OCI-LY1 (cell line): Measurements from ENCODE around the gene COL6A2.
"Not testable (repeated sequence)": the region's sequence is repeated elsewhere in the genome, so short reads cannot be mapped to it uniquely, and the experiment has no call there.

Source experiments
- H2AFZ ChIP-seq: fragments of 200-600 bp; sonication (generic), shearing (Covaris generic); 2 replicates; pipeline ENCODE4 v1.6.0; 2014; ENCODE audit warnings: antibody characterized with exemption, mild to moderate bottlenecking, low read length
- H3F3A ChIP-seq: fragments of 200-600 bp; sonication (generic), shearing (Covaris generic); 2 replicates; pipeline ENCODE4 v1.6.0; 2014; ENCODE audit warnings: mild to moderate bottlenecking, antibody characterized with exemption, low read length, moderate library complexity; ENCODE audit not compliant: insufficient read depth
- H3K27ac ChIP-seq: fragments of 200-600 bp; sonication (generic); 2 replicates; pipeline ENCODE4 v1.5.1; 2014; ENCODE audit warnings: low read length, mixed run types, mild to moderate bottlenecking, low read depth; ENCODE audit not compliant: poor library complexity, severe bottlenecking
- H3K27me3 ChIP-seq: fragments of 200-600 bp; sonication (generic); 2 replicates; pipeline ENCODE4 v1.6.0; 2014; ENCODE audit warnings: antibody characterized with exemption, mild to moderate bottlenecking, low read length, moderate library complexity; ENCODE audit not compliant: insufficient read depth
- H3K36me3 ChIP-seq: fragments of 200-600 bp; sonication (generic); 2 replicates; pipeline ENCODE4 v1.6.1; 2014; ENCODE audit warnings: mild to moderate bottlenecking, antibody characterized with exemption, low read length, moderate library complexity, mixed read lengths; ENCODE audit not compliant: insufficient read depth
- H3K4me1 ChIP-seq: fragments of 200-600 bp; sonication (generic); 2 replicates; pipeline ENCODE4 v1.5.1; 2014; ENCODE audit warnings: mild to moderate bottlenecking, low read length, moderate library complexity; ENCODE audit not compliant: insufficient read depth, severe bottlenecking
- H3K4me2 ChIP-seq: fragments of 200-600 bp; sonication (generic), shearing (Covaris generic); 2 replicates; pipeline ENCODE4 v1.6.1; 2014; ENCODE audit warnings: low read length
- H3K4me3 ChIP-seq: fragments of 200-600 bp; sonication (generic); 2 replicates; pipeline ENCODE4 v1.5.1; 2014; ENCODE audit warnings: low read length, low read depth, mild to moderate bottlenecking, mixed read lengths; ENCODE audit not compliant: poor library complexity, severe bottlenecking
- H3K79me2 ChIP-seq: fragments of 200-600 bp; shearing (Covaris generic); 2 replicates; pipeline ENCODE4 v1.6.1; 2016; ENCODE audit warnings: mixed run types, low read length, mixed read lengths; ENCODE audit not compliant: insufficient read depth
- H3K9ac ChIP-seq: fragments of 200-600 bp; sonication (generic), shearing (Covaris generic); 2 replicates; pipeline ENCODE4 v1.6.1; 2014; ENCODE audit warnings: mild to moderate bottlenecking, low read length, mixed read lengths
- H3K9me2 ChIP-seq: fragments of 200-600 bp; sonication (generic), shearing (Covaris generic); 2 replicates; pipeline ENCODE4 v1.6.1; 2014; ENCODE audit warnings: low read depth, mild to moderate bottlenecking, low read length, mixed read lengths
- H3K9me3 ChIP-seq: fragments of 200-600 bp; shearing (Covaris generic); 2 replicates; pipeline ENCODE4 v1.6.1; 2014; ENCODE audit warnings: low read length, mixed read lengths
- H4K20me1 ChIP-seq: fragments of 200-600 bp; sonication (generic), shearing (Covaris generic); 2 replicates; pipeline ENCODE4 v1.6.0; 2016; ENCODE audit warnings: mild to moderate bottlenecking, low read length; ENCODE audit not compliant: insufficient read depth
- EZH2 ChIP-seq: fragments of 200-600 bp; sonication (generic), shearing (Covaris generic); IDR thresholded peaks from 2 replicates; pipeline ENCODE4 v1.8.0; 2017; ENCODE audit warnings: borderline replicate concordance, mixed run types, mild to moderate bottlenecking, antibody characterized with exemption, low read length, moderate library complexity, mixed read lengths
- TF ChIP-seq, protein P1 (sequence below): fragments of 200-600 bp; sonication (generic), shearing (Covaris generic); IDR thresholded peaks from 2 replicates; pipeline ENCODE4 v1.5.1; 2017; ENCODE audit warnings: mild to moderate bottlenecking, antibody characterized with exemption, low read length, moderate library complexity, mixed read lengths

COL6A2 gene

DNA sequence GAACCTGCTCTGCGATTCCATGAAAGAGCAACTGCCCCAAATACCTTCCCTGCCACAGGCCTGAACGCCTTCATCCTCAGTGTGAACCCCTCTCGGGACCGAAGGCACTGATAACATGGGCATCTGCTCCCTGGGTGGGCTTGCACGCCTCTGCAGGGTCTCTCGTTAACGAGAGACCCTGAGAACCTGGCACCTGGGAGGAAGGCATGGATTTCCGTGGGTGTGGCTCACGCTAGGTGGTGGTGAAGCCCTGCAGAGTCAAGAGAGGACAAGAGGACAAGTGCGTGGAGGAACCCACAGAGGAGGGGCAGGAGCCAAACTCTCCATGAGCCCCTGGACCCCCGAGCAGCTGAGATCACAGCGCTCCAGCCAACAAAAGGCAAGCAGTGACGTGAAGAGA, 26.8 kb upstream of the COL6A2 start:
- no peak overlapping the region for H3K4me2 ChIP-seq
- no peak overlapping the region for H2AFZ ChIP-seq
- H3K36me3 ChIP-seq = no peaks in the 10 kb centered on the region
- no peak overlapping the region for H3K27ac ChIP-seq
- H3K4me3 ChIP-seq = no peak overlapping the region
- no peaks in the 10 kb centered on the region for H3F3A ChIP-seq
- H3K9ac ChIP-seq = no peak overlapping the region
- H4K20me1 ChIP-seq = no peaks in the 10 kb centered on the region
- H3K9me3 ChIP-seq = no peaks in the 10 kb centered on the region
- no peaks in the 10 kb centered on the region for H3K4me1 ChIP-seq
- H3K79me2 ChIP-seq = no peaks in the 10 kb centered on the region
- H3K27me3 ChIP-seq = no peaks in the 10 kb centered on the region
- H3K9me2 ChIP-seq = no peaks in the 10 kb centered on the region
- TF ChIP-seq, protein P1, sequence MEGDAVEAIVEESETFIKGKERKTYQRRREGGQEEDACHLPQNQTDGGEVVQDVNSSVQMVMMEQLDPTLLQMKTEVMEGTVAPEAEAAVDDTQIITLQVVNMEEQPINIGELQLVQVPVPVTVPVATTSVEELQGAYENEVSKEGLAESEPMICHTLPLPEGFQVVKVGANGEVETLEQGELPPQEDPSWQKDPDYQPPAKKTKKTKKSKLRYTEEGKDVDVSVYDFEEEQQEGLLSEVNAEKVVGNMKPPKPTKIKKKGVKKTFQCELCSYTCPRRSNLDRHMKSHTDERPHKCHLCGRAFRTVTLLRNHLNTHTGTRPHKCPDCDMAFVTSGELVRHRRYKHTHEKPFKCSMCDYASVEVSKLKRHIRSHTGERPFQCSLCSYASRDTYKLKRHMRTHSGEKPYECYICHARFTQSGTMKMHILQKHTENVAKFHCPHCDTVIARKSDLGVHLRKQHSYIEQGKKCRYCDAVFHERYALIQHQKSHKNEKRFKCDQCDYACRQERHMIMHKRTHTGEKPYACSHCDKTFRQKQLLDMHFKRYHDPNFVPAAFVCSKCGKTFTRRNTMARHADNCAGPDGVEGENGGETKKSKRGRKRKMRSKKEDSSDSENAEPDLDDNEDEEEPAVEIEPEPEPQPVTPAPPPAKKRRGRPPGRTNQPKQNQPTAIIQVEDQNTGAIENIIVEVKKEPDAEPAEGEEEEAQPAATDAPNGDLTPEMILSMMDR = no peak
- no peak for TF ChIP-seq EZH2

DNA sequence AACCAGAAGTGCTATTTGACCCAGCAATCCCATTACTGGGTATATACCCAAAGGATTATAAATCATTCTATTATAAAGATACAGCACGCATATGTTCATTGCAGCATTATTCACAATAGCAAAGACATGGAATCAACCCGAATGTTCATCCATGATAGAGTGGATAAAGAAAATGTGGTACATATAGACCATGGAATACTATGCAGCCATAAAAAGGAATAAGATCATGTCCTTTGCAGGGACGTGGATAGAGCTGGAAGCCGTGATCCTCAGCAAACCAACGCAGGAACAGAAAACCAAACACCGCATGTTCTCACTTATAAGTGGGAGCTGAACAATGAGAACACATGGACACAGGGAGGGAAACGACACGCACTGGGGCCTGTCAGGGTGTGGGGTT, 21.2 kb upstream of the COL6A2 start:
- not testable (repeated sequence) for H2AFZ ChIP-seq, H3K9ac ChIP-seq, H3F3A ChIP-seq, H3K4me2 ChIP-seq, H3K4me3 ChIP-seq, H3K4me1 ChIP-seq, H3K27me3 ChIP-seq, H3K9me3 ChIP-seq, H3K27ac ChIP-seq, H3K9me2 ChIP-seq, H3K36me3 ChIP-seq, H3K79me2 ChIP-seq, H4K20me1 ChIP-seq

DNA sequence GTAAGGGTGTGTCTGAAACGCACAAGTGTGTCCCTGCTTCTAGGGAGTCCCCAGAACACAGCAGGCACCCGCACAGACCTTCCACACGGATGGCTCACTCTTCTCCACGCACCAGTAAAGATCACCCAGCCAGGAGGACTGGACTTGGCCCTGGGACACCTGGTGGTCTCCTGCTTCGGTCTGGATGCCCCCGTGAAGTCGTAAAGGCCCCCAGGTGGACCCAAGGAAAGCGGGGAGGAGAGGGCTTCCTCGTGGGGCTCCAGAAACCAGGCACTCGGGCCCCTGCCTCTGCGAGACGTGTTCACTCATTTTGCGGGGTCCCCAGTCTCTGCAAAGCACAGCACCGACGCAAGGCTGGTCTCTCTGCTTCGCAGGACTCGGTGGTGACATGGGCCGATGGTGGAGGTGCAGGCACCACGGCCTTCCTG, 20.2 kb upstream of the COL6A2 start:
- no peak overlapping the region for H3K4me2 ChIP-seq
- no peaks in the 10 kb centered on the region for H3K9me3 ChIP-seq
- H4K20me1 ChIP-seq = no peaks in the 10 kb centered on the region
- H3K9ac ChIP-seq = no peak overlapping the region
- H3K36me3 ChIP-seq = no peaks in the 10 kb centered on the region
- H2AFZ ChIP-seq = no peak overlapping the region
- no peaks in the 10 kb centered on the region for H3F3A ChIP-seq
- TF ChIP-seq, protein P1 = no peak
- H3K27ac ChIP-seq = no peak overlapping the region
- H3K4me3 ChIP-seq = no peak overlapping the region
- H3K9me2 ChIP-seq = no peaks in the 10 kb centered on the region
- no peaks in the 10 kb centered on the region for H3K4me1 ChIP-seq
- H3K27me3 ChIP-seq = no peaks in the 10 kb centered on the region
- H3K79me2 ChIP-seq = no peaks in the 10 kb centered on the region

DNA sequence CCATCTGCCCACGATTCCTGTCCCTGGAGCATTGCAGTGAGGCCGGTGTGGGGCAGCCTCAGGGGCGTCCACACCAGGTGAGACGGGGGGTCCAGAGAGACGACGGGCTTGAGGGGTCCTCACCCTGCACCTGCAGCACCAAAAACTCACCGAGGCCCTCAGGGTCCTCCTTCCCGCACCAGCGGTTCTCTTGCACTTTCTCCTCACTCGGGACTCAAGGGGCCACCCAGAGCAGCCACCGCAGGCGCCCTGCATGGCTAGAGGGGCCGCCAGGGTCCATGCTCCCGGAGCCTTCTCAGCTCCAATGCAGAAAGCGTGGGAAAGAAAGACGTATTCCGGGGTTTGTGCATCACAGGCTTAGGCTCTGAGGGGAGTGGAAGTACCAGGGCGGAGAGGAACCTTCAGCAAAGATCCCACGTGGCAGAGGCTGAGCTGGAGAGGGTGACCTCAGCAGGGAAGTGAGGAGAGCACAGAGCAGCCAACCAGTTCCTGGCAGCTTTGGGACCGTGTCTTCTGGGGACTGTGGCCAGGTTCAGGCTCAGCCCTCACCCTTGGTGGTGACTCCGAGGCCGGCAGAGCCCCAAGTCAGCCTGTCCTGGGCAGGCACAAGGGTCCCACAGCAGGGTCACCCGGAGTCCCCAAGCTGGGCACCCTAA, 19.5 kb upstream of the COL6A2 start:
- Histone ChIP-seq H4K20me1 (no peaks in the 10 kb centered on the region), H3K9me2 (no peaks in the 10 kb centered on the region), H3K9ac (no peak overlapping the region), H3K79me2 (no peaks in the 10 kb centered on the region), H3K36me3 (no peaks in the 10 kb centered on the region), H3K27ac (no peak overlapping the region), H3K9me3 (no peaks in the 10 kb centered on the region), H3K4me2 (no peak overlapping the region), H2AFZ (no peak overlapping the region), H3K4me3 (no peak overlapping the region), H3F3A (no peaks in the 10 kb centered on the region), H3K27me3 (no peaks in the 10 kb centered on the region), H3K4me1 (no peaks in the 10 kb centered on the region)
- no peak for TF ChIP-seq EZH2
- TF ChIP-seq, protein P1 = no peak
